HG02678 (cell line): ENCODE data around the gene CALM3.
A peak's percentile ranks its signal among the peaks of the same experiment; 100 is the strongest.
"Not testable (repeated sequence)": the region's sequence is repeated elsewhere in the genome, so short reads cannot be mapped to it uniquely, and the experiment has no call there.

Experiments
- ATAC-seq: cut with Tn5 transposase; IDR thresholded peaks from one replicate; pipeline ENCODE4 v1.9.1; 2021; ENCODE audit warnings: mild to moderate bottlenecking, moderate library complexity; ENCODE audit not compliant: unreplicated experiment

CALM3 gene

GRCh38 chr19:46614114-46614722, 13.1 kb downstream of the CALM3 start:
- ATAC-seq: no peak

GRCh38 chr19:46615966-46616365, 14.8 kb downstream of the CALM3 start:
- ATAC-seq: no peak

GRCh38 chr19:46616631-46617322, 15.6 kb downstream of the CALM3 start:
- ATAC-seq: no peak

GRCh38 chr19:46617601-46618000, 16.5 kb downstream of the CALM3 start:
- no peak for ATAC-seq

- ATAC-seq: no peak
Measured at GRCh38 chr19:46618670-46619231, 17.6 kb downstream of the CALM3 start.

- no peak for ATAC-seq
Measured at GRCh38 chr19:46620267-46620666, 19.1 kb downstream of the CALM3 start.

- no peak for ATAC-seq
Measured at GRCh38 chr19:46620716-46621115, 19.6 kb downstream of the CALM3 start.

GRCh38 chr19:46621191-46622117, 20.3 kb downstream of the CALM3 start:
- no peak for ATAC-seq

- ATAC-seq: no peak
Measured at GRCh38 chr19:46622118-46622446, 21.0 kb downstream of the CALM3 start.

- ATAC-seq: no peak
Measured at GRCh38 chr19:46623915-46624502, 22.9 kb downstream of the CALM3 start.

GRCh38 chr19:46624958-46625661, 24.0 kb downstream of the CALM3 start, which contains the start of gene PTGIR:
Gene PTGIR (minus strand): TSS chr19:46625089. CDS start chr19:46624225, 864 bp downstream.
- no peak for ATAC-seq

- no peak for ATAC-seq
Measured at GRCh38 chr19:46625731-46626130, 24.6 kb downstream of the CALM3 start.

GRCh38 chr19:46626446-46626845, 25.3 kb downstream of the CALM3 start:
- no peak for ATAC-seq

- ATAC-seq: not testable (repeated sequence)
Measured at GRCh38 chr19:46628970-46629369, 27.8 kb downstream of the CALM3 start.

GRCh38 chr19:46629546-46630025, 28.5 kb downstream of the CALM3 start:
- no peak for ATAC-seq

- ATAC-seq: no peak
Measured at GRCh38 chr19:46630586-46631205, 29.6 kb downstream of the CALM3 start.

GRCh38 chr19:46631481-46631880, 30.4 kb downstream of the CALM3 start:
- no peak for ATAC-seq

- ATAC-seq: no peak
Measured at GRCh38 chr19:46633130-46633529, 32.0 kb downstream of the CALM3 start.

GRCh38 chr19:46634045-46634655, 33.0 kb downstream of the CALM3 start:
- ATAC-seq: peak; percentile 58
